Thyroid gland (tissue), 4 donors: ENCODE measurements around the gene CYP4F2. TPM values are rescaled to one million over a fixed set of nuclear protein-coding genes. Genes with fewer than 3 reads are reported as not detected.
A peak's percentile ranks its signal among the peaks of the same experiment; 100 is the strongest.
"Not testable (repeated sequence)": the region's sequence is repeated elsewhere in the genome, so short reads cannot be mapped to it uniquely, and the experiment has no call there.

Source experiments
- DNase-seq, 2 donors: peaks; one replicate each; pipeline ENCODE4 v3.0.0-alpha.2; 2019
- H3K27ac ChIP-seq, 3 donors: fragments of 200-600 bp; sonication (generic); 1 replicate in 2 of 3; 2 replicates in 1 of 3; pipeline ENCODE4 v1.5.1; 2016 to 2019; ENCODE audit warnings: mild to moderate bottlenecking in 1 of 3, moderate library complexity in 1 of 3
- H3K27me3 ChIP-seq: fragments of 200-600 bp; sonication (generic); one replicate; pipeline ENCODE4 v1.5.1; 2019
- H3K36me3 ChIP-seq, 2 donors: fragments of 200-600 bp; sonication (generic); one replicate each; pipeline ENCODE4 v1.5.1; 2016 to 2019
- H3K4me1 ChIP-seq, 2 donors: fragments of 200-600 bp; sonication (generic); one replicate each; pipeline ENCODE4 v1.5.1; 2017 to 2019
- H3K4me3 ChIP-seq, 3 donors: fragments of 200-600 bp; sonication (generic); replicated peaks in 1 of 3; 1 replicate in 2 of 3; 2 replicates in 1 of 3; pipeline ENCODE4 v1.5.1; 2016; ENCODE audit warnings: mild to moderate bottlenecking in 1 of 3
- H3K9me3 ChIP-seq: fragments of 200-600 bp; sonication (generic); one replicate; pipeline ENCODE4 v1.5.1; 2017
- POLR2A ChIP-seq, 2 donors: fragments of 450-650 bp; IDR thresholded peaks; one replicate each; pipeline ENCODE4 v1.6.1; 2017; ENCODE audit warnings: antibody characterized with exemption in 2 of 2, mild to moderate bottlenecking in 2 of 2, moderate library complexity in 1 of 2
- WGBS, 2 donors: methylation state at CpG; one replicate each; pipeline ENCODE4 v1.1.5; 2017; 5-methylcytosine and 5-hydroxymethylcytosine counted together
- intact Hi-C: fragments of 100-400 bp; cut with DNase I; formaldehyde crosslinking; loops from one replicate; pipeline ENCODE4 v1.15.1; 2023
- total RNA-seq, 4 donors: library from RNA; depleted of rRNA; stranded (reverse); fragments of >200 nt; gene quantifications; one replicate each; pipeline ENCODE4 v1.2.3, GENCODE V29; 2016
- TF ChIP-seq, protein P1 (sequence below), 6 experiments: fragments of 200-600 bp in 3 of 6; fragments of 450-650 bp in 3 of 6; sonication (generic) in 3 of 6; IDR thresholded peaks; one replicate each; pipeline ENCODE4 v1.5.1; 2016 to 2019; ENCODE audit warnings: antibody characterized with exemption in 6 of 6, mild to moderate bottlenecking in 2 of 6, inconsistent platforms in 1 of 6, moderate library complexity in 1 of 6

The CYP4F2 gene
- total RNA-seq, 4 donors from 2014 or later, result not detected

DNA sequence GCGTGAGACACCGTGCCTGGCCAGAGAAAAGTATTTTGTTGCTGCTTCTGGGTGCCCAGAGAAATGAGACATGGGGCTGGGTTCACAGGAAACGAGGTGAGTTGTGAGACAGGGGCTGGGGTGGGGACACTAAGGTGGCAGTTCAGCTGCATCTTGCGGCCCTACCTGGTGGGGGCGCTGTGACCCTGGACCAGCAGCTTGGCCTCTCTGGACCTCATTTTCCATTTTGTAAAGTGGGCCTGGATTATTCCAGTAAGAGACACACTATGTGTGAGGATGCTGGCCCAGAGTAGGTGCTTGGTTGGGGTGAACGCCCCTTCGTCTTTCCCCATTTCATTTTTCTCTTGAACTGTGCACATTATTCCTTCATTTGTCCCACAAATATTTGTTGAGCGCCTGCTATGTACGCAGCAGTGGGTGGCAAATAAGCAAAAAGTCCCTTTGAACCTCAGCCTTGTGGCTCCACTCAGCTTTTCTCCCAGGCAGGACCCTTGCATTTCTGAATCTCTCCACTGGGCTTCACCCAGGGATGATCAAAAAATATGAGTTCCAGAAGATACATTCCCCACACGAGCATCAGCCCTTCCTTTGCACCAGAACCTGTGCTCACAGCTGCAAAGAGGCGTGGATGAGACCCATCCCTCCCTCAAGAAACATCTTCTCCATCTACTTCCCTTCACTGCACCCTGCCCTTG is 55.9 kb downstream of the CYP4F2 start:
- DNase-seq, result no peak
- Histone ChIP-seq H3K27ac (no peak overlapping the region), H3K27me3 (no peaks in the 10 kb centered on the region), H3K4me3 (no peak overlapping the region), H3K36me3 (no peaks in the 10 kb centered on the region), H3K4me1 (no peaks in the 10 kb centered on the region), H3K9me3 (no peaks in the 10 kb centered on the region)
- TF ChIP-seq, protein P1, sequence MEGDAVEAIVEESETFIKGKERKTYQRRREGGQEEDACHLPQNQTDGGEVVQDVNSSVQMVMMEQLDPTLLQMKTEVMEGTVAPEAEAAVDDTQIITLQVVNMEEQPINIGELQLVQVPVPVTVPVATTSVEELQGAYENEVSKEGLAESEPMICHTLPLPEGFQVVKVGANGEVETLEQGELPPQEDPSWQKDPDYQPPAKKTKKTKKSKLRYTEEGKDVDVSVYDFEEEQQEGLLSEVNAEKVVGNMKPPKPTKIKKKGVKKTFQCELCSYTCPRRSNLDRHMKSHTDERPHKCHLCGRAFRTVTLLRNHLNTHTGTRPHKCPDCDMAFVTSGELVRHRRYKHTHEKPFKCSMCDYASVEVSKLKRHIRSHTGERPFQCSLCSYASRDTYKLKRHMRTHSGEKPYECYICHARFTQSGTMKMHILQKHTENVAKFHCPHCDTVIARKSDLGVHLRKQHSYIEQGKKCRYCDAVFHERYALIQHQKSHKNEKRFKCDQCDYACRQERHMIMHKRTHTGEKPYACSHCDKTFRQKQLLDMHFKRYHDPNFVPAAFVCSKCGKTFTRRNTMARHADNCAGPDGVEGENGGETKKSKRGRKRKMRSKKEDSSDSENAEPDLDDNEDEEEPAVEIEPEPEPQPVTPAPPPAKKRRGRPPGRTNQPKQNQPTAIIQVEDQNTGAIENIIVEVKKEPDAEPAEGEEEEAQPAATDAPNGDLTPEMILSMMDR (IDR thresholded peaks at IDR 0.05), result no peak
- no peak for TF ChIP-seq POLR2A (IDR thresholded peaks at IDR 0.05)
- intact Hi-C loops, result no loop called here
- 61 to 65% methylated on average over 11 of the region's 11 CpGs for WGBS, 2 donors

DNA sequence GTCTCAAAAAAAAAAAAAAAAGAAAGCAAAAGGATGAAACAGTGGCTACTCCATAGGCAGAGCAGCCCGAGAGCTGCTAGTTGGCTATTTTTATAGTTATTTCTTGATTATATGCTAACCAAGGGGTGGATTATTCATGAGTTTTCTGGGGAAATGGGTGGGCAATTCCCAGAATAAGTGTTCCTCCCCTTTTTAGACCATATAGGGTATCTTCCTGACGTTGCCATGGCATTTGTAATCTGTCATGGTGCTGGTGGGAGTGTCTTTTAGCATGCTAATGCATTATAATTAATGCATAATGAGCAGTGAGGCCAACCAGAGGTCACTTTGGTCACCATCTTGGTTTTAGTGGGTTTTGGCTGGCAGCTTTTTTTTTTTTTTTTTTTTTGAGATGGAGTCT is 57.0 kb downstream of the CYP4F2 start:
- intact Hi-C loops, result no loop called here
- no peaks in the 10 kb centered on the region for H3K27me3 ChIP-seq
- 65 to 79% methylated on average over 2 of the region's 2 CpGs for WGBS, 2 donors
- H3K4me1 ChIP-seq, result peaks cover 0 to 4% of the 10 kb centered on the region in 2 donors
- no peaks in the 10 kb centered on the region for H3K9me3 ChIP-seq
- no peaks in the 10 kb centered on the region for H3K36me3 ChIP-seq
- no peak overlapping the region for H3K4me3 ChIP-seq
- H3K27ac ChIP-seq, result no peak overlapping the region
- TF ChIP-seq POLR2A (IDR thresholded peaks at IDR 0.05), result no peak
- TF ChIP-seq, protein P1 (IDR thresholded peaks at IDR 0.05), result no peak
- no peak for DNase-seq

DNA sequence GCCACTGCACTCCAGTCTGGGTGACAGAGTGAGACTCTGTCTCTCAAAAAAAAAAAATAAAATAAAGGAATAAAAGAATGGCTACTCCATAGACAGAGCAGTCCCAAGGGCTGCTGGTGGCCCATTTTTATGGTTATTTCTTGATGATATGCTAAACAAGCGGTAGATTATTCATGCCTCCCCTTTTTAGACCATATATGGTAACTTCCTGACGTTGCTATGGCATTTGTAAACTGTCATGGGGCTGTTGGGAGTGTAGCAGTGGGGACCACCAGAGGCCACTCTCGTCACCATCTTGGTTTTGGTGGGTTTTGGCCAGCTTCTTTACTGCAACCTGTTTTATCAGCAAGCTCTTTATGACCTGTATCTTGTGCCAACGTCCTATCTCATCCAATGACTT is 58.0 kb downstream of the CYP4F2 start:
- DNase-seq, H3K27ac ChIP-seq, intact Hi-C loops, H3K4me3 ChIP-seq, H3K9me3 ChIP-seq, H3K27me3 ChIP-seq, H3K4me1 ChIP-seq, H3K36me3 ChIP-seq: not testable (repeated sequence)
- 66 to 68% methylated on average over 4 of the region's 4 CpGs for WGBS, 2 donors

DNA sequence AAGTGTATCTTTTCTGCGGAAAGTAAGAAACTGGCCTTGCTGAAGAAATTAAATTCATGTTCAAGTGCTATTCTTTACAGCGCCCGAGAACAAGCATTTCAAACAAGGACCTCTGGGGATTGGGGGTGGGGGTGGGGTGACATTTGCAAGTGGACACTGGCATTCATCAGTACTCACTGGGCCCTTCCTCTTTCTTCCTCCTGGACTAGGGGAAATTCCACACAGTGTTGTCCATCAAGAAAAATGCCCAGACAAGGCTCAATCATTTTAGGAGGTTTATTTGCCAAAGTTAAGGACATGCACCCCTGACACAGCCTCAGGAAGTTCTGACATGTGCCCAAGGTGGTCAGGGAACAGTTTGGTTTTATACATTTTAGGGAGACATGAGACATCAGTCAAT is 59.5 kb downstream of the CYP4F2 start:
- Histone ChIP-seq H3K27ac (no peak overlapping the region), H3K36me3 (no peaks in the 10 kb centered on the region), H3K4me1 (peaks cover 0 to 6% of the 10 kb centered on the region in 2 donors), H3K9me3 (no peaks in the 10 kb centered on the region), H3K4me3 (no peak overlapping the region), H3K27me3 (no peaks in the 10 kb centered on the region)
- 92 to 100% methylated on average over 3 of the region's 3 CpGs for WGBS, 2 donors
- TF ChIP-seq POLR2A (IDR thresholded peaks at IDR 0.05), result no peak
- TF ChIP-seq, protein P1 (IDR thresholded peaks at IDR 0.05), result no peak
- intact Hi-C loops, result no loop called here
- DNase-seq, result no peak

DNA sequence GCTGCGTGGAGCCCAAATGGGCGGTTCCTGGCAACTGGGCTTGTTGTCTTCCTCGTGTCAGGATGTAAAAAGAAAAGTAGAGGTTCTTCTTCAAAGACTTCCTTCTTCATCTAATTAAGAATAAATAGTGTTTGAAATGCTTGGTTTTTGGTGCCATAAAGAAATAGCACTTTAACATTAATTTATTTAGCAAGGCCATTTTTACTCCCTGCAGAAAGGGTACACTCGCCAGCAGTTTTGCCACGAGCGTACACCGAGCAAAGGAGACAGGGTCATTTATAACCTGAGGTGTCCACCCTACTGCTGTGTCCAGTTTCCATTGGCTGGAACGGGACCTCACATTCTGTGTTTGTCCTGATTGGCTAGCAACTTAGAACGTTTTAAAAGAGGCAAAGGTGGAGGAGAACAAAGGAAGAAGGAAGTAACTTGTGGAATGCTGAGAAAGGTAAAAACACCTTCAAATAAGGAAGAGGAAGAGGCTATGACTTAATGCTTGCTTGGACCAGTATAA is 60.6 kb downstream of the CYP4F2 start:
- peaks cover 0 to 6% of the 10 kb centered on the region in 2 donors for H3K4me1 ChIP-seq
- TF ChIP-seq, protein P1 (IDR thresholded peaks at IDR 0.05), result no peak
- no peak for TF ChIP-seq POLR2A (IDR thresholded peaks at IDR 0.05)
- intact Hi-C loops, result no loop called here
- WGBS, 2 donors, result 2 to 4% methylated on average over 9 of the region's 9 CpGs
- H3K27me3 ChIP-seq, result no peaks in the 10 kb centered on the region
- no peaks in the 10 kb centered on the region for H3K9me3 ChIP-seq
- H3K4me3 ChIP-seq, result peak overlapping the region; percentile 25 to 64 (median 44)
- no peaks in the 10 kb centered on the region for H3K36me3 ChIP-seq
- DNase-seq, result no peak
- peak overlapping the region; percentile 89 to 97 (median 92) for H3K27ac ChIP-seq
